Fibroblast of skin of right quadriceps (primary cell): Measurements from ENCODE around the gene NTN5.
"Not testable (repeated sequence)": the region's sequence is repeated elsewhere in the genome, so short reads cannot be mapped to it uniquely, and the experiment has no call there.

Experiments
- DNase-seq: peaks from one replicate; pipeline ENCODE4 v3.0.0-alpha.2; 2013

The NTN5 gene

GRCh38 chr19:48669903-48670668 lies 2.7 kb downstream of the NTN5 start:
- no peak for DNase-seq

- DNase-seq: no peak
Measured at GRCh38 chr19:48668761-48669160, 4.1 kb downstream of the NTN5 start.

DNA sequence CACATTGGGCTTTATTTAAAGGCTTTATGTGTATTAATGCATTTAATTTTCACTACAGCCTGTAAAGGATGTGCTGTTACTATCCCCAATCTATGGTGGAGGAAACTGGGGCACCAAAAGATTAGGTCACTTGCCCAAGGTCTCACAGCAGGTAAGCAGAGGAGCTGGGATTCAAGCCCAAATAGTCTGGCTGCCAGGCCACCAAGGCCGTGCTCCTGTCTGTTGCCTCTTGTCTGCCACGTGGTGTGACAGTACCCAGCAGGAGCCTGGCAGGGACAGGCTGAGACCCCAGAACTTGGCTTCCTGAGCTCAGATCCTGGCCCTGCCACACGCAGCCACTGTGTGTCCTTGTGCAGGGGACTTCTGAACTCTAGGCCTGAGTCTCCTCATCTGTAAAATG lies 4.5 kb downstream of the NTN5 start:
- DNase-seq: no peak

DNA sequence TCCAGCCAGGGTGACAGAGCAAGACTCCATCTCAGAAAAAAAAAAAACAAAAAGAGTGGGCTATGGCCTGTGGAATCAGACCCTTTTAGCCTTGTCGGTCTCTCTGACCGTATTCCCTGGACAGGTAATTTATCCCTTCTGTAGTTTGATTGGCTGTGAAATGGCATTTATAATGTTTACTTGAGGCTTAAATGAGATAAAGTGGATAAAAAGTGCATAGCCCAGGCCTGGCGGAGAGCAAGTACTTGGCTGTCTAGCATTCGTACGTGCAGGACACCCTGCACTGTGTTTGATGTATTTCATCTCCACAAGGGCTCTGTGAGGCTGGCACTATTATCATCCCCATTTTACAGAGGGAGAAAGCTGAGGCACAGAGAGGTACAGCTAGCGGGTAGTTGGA lies 7.0 kb downstream of the NTN5 start:
- no peak for DNase-seq

GRCh38 chr19:48664476-48664875 lies 8.3 kb downstream of the NTN5 start:
- DNase-seq: no peak

- no peak for DNase-seq
Measured at GRCh38 chr19:48663667-48664066, 9.2 kb downstream of the NTN5 start.

DNA sequence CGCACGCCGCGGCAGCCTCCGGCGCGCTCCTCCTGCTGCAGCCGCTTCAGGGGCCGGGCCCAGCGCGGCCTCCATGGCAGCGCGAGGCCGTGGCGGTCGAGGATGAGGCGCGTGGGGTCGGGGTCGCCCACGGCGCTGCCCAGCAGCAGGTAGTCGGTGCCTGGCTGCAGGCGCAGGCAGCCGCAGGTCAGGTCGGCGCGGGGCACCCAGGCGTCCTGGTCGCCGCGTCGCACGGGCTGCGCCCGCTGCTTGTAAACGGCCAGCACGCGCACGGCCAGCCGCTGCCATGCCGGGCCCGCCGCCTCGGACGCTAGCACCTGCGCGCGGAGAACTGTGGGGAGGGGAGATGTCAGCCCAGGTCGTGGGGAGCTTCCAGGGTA lies 11.1 kb downstream of the NTN5 start:
- DNase-seq: no peak

GRCh38 chr19:48660852-48661710 lies 11.7 kb downstream of the NTN5 start:
- peak; percentile 85 for DNase-seq

- DNase-seq: no peak
Measured at GRCh38 chr19:48659768-48660167, 13.0 kb downstream of the NTN5 start.

DNA sequence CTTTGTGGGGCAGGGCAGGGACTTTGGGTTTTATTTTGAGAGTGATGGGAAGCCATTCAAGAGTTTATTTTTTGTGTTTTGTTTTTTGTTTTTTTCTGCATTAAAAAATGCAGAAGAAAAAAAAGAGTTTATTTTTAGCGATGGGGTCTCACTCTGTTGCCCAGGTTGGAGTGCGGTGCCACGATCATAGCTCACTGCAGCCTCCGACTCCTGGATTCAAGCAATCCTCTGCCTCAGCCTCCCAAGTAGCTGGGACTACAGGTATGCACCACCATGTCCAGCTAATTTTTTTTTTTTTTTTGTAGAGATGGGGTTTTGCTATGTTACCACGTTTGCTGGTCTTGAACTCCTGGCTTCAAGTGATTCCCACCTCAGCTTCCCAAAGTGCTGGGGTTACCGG lies 14.3 kb downstream of the NTN5 start:
- no peak for DNase-seq

GRCh38 chr19:48657828-48658227 lies 15.0 kb downstream of the NTN5 start:
- DNase-seq: not testable (repeated sequence)

- DNase-seq: peak; percentile 89
Measured at GRCh38 chr19:48656840-48657474, 15.9 kb downstream of the NTN5 start.

DNA sequence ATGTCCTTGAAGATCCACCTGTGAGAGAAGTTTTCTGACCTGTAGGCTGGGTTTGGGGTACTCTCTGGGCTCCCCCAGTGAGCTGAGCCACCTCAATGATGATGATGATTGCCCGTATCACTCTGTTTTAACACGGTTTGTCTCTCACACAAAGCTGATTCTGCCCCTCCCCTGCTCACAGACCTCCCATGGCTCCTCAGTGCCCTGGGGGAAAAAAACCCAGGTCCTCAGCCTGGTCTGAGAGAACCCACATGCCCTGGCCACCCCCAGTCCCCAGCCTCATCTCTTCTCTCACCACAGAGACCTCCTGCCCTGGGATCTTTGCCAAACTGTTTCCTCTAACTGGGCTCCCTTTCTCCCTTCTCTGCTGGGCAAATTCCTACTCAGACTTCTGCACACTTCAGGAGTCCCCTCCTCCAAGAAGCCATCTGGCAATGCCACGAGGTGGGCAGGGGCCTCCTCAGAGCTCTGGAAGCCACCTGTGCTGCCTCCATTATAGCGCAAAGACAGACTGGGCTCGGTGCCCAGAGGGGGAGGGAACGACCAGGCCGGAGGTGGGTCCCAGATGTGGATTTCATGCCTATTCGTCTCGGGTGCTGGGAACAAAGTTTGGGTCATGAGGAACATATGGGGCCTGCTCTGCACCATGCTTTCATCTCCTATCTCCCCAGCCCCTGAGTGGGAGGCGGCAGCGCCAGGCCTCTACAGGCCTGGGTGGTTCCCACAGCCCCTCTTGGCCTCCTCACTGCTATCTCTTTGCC lies 18.3 kb downstream of the NTN5 start:
- no peak for DNase-seq

GRCh38 chr19:48651683-48652048 lies 21.2 kb downstream of the NTN5 start:
- no peak for DNase-seq

GRCh38 chr19:48650974-48651682 lies 21.7 kb downstream of the NTN5 start:
- no peak for DNase-seq

DNA sequence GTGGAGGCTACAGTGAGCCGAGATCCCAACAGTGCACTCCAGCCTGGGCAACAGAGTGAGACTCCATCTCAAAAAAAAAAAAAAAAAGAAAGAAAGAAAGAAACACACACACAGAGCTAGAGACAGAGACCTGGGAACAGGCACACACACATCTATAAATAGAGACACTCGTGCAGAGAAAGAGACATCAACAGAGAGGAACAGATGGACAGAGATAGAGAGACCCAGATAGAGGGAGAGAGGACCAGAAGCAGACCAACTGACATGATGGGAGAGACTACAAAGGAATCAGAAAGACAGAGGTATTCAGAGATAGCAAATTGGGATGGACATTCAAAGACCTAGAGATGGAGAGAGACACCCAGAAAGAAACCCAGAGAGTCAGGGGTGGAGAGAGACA lies 24.7 kb downstream of the NTN5 start:
- DNase-seq: no peak

DNA sequence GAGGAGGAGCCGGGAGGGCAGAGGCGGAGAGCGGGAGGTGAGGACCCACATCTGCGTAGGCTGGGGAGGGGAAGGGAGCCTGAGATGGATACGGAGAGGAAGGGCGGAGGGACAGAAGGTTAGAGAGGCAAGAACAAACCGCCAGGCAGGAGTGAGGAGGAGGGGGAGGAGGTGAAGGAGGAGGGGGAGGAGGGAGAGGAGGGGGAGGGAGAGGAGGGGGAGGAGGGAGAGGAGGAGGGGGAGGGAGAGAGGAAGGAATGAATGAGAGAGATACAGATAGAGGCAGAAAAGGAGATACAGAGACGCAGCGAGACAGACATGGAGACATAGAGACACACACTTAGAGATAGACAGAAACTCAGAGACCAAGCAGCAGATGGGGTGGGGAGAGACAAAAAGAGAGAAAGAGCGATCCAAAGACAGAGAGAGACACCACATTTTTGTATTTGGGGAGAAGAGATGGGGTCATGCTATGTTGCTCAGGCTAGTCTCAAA lies 26.0 kb downstream of the NTN5 start:
- DNase-seq: no peak

DNA sequence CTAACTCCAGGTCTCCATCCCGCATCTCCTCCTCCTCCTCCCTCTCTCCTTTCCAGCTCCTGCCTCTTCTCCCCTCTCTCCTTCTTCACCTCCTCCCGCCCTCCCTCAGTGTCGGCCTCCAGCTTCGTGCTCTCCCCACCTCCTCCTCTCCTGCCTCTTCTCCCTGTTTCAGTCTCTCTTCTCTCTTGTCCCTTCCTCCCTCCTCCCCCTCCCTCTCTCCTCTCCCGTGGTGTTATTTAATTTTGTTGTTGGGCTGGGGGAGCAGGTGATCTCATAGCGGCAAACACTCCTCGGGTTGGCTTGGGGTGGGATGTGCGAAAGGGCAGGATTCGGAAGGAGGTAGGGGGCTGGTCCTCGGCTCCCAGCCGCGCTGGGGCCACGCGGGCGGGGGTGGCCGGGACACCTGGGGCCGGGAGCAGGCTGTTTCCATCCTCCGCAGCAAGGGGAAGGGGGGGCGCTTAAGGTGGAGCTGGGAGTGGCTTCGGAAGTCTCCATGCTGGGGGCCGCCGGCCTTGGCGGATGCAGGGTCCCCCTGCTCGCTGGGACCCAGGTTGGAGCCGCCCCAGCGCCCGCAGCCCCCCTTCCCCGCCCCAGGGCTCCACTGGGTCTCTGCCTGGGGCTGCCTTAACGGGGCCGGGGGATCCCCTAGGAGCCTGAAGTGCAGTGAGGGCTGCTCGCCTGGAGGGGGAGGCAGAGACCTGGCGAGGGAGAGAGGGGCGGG lies 26.7 kb downstream of the NTN5 start, which contains the start of gene CA11:
TSS of gene CA11 (minus strand) at position 187 of the 721 bp plus-strand sequence. CDS start 555 bp downstream, outside the sequence.
- DNase-seq: peak; percentile 78

GRCh38 chr19:48645620-48646000 lies 27.2 kb downstream of the NTN5 start:
- no peak for DNase-seq

GRCh38 chr19:48644839-48645619 lies 27.8 kb downstream of the NTN5 start:
- DNase-seq: peak; percentile 61

DNA sequence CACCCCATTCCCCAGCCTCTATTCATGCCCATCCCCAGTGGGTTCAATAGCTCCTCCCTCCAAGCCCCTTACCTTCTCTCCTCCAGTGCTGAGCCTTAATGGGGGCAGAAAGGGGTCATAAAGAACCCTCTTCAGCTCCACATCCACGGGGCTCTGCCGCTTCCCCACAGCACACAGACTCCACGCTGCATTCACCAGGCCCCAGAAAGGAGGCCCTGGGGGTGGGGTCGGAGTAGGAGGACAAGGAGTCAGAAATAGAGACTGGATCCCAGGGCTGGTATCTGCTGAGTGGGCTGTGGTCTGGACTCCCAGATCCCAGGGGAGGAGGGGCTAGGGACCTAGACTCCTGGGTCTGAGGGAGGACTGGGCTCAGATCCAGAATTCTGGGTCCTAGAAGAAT lies 28.5 kb downstream of the NTN5 start:
- DNase-seq: no peak
